Prostate gland (tissue), 2 donors: ENCODE results near the gene VWA1. TPM values are rescaled to one million over a fixed set of nuclear protein-coding genes. Genes with fewer than 3 reads are reported as not detected.

Experiments
- DNase-seq: peaks from one replicate; pipeline ENCODE4 v3.0.0-alpha.2; 2019; ENCODE audit warnings: low spot score
- H3K27ac ChIP-seq, 2 donors: fragments of 200-600 bp; sonication (generic); 2 replicates each; pipeline ENCODE4 v1.5.1; 2017 to 2019
- H3K27me3 ChIP-seq: fragments of 200-600 bp; sonication (generic); replicated peaks from 2 replicates; pipeline ENCODE4 v1.5.1; 2019; ENCODE audit not compliant: insufficient read depth
- H3K36me3 ChIP-seq, 2 donors: fragments of 200-600 bp; sonication (generic); 1 replicate in 1 of 2; 2 replicates in 1 of 2; pipeline versions ENCODE4 v1.5.1 to v1.8.1; 2017 to 2019
- H3K4me1 ChIP-seq: fragments of 200-600 bp; sonication (generic); replicated peaks from 2 replicates; pipeline ENCODE4 v1.5.1; 2019
- H3K4me3 ChIP-seq, 2 donors: fragments of 200-600 bp; sonication (generic); 2 replicates each; pipeline ENCODE4 v1.5.1; 2017 to 2019
- H3K9me3 ChIP-seq: fragments of 200-600 bp; sonication (generic); 2 replicates; pipeline ENCODE4 v1.5.1; 2017
- CTCF ChIP-seq, 4 experiments: fragments of 200-600 bp in 2 of 4; fragments of 450-650 bp in 2 of 4; sonication (generic) in 2 of 4; IDR thresholded peaks; 1 replicate in 3 of 4; 2 replicates in 1 of 4; pipeline ENCODE4 v1.5.1; 2016 to 2019; ENCODE audit warnings: antibody characterized with exemption in 4 of 4, mild to moderate bottlenecking in 2 of 4, moderate library complexity in 2 of 4
- POLR2A ChIP-seq: fragments of 450-650 bp; IDR thresholded peaks from one replicate; pipeline ENCODE4 v1.6.1; 2016; ENCODE audit warnings: antibody characterized with exemption, mild to moderate bottlenecking
- POLR2AphosphoS5 ChIP-seq: sonication (generic); formaldehyde crosslinking; IDR thresholded peaks from one replicate; pipeline ENCODE4 v1.6.1; 2017; ENCODE audit warnings: antibody characterized with exemption
- WGBS: methylation state at CpG from one replicate; pipeline ENCODE4 v1.1.5; 2018; 5-methylcytosine and 5-hydroxymethylcytosine counted together
- intact Hi-C: fragments of 100-400 bp; cut with DNase I; formaldehyde crosslinking; loops from one replicate; pipeline ENCODE4 v1.14.2; 2022
- total RNA-seq, 2 donors: library from RNA; depleted of rRNA; stranded (reverse); fragments of >200 nt; gene quantifications; one replicate each; pipeline ENCODE4 v1.1.0, GENCODE V29; 2016

VWA1 gene
- total RNA-seq, 2 donors from 2014 or later = 191 to 227 TPM

- DNase-seq = no peak
- Histone ChIP-seq H3K9me3 (no peaks in the 10 kb centered on the region), H3K4me1 (peaks cover 51% of the 10 kb centered on the region), H3K27me3 (no peaks in the 10 kb centered on the region), H3K4me3 (no peak overlapping the region), H3K36me3 (no peaks in the 10 kb centered on the region), H3K27ac (peak overlapping the region; percentile 96)
- 41% methylated on average over 4 of the region's 5 CpGs for WGBS
- TF ChIP-seq POLR2AphosphoS5 (no peak), CTCF (IDR thresholded peaks at IDR 0.05) (no peak), POLR2A (no peak)
- intact Hi-C loops = no loop called here
Observed at GRCh38 chr1:1431845-1432273, 3.6 kb upstream of the VWA1 start.

- H3K4me3 ChIP-seq = peak overlapping the region in 1 of 2 donors; percentile 65
Observed at GRCh38 chr1:1432274-1432950, 3.1 kb upstream of the VWA1 start.

GRCh38 chr1:1432951-1433803 lies 2.3 kb upstream of the VWA1 start:
- H3K27me3 ChIP-seq = no peaks in the 10 kb centered on the region
- peak overlapping the region; percentile 96 for H3K27ac ChIP-seq
- peaks cover 58% of the 10 kb centered on the region for H3K4me1 ChIP-seq
- H3K36me3 ChIP-seq = no peaks in the 10 kb centered on the region
- no peaks in the 10 kb centered on the region for H3K9me3 ChIP-seq
- H3K4me3 ChIP-seq = peak overlapping the region in 1 of 2 donors; percentile 65
- TF ChIP-seq POLR2A (peak; percentile 73), POLR2AphosphoS5 (peak; percentile 96), CTCF (IDR thresholded peaks at IDR 0.05) (peak in 1 of 4 experiments; percentile 27)
- peak; percentile 97 for DNase-seq
- intact Hi-C loops = no loop called here
- 30% methylated on average over 33 of the region's 34 CpGs for WGBS

More at GRCh38 chr1:1432274-1432950, 3.1 kb upstream of the VWA1 start:
- no peaks in the 10 kb centered on the region for H3K36me3 ChIP-seq
- no peaks in the 10 kb centered on the region for H3K27me3 ChIP-seq
- peaks cover 57% of the 10 kb centered on the region for H3K4me1 ChIP-seq
- WGBS = 59% methylated on average over 26 of the region's 28 CpGs
- no peak for DNase-seq
- H3K9me3 ChIP-seq = no peaks in the 10 kb centered on the region
- H3K27ac ChIP-seq = peak overlapping the region; percentile 96
- intact Hi-C loops = no loop called here
- TF ChIP-seq CTCF (IDR thresholded peaks at IDR 0.05) = no peak
- no peak for TF ChIP-seq POLR2A
- TF ChIP-seq POLR2AphosphoS5 = no peak

GRCh38 chr1:1433804-1434130 lies 1.7 kb upstream of the VWA1 start:
- TF ChIP-seq CTCF (IDR thresholded peaks at IDR 0.05) (no peak), POLR2AphosphoS5 (no peak), POLR2A (no peak)
- Histone ChIP-seq H3K4me3 (peak overlapping the region in 1 of 2 donors; percentile 65), H3K27me3 (no peaks in the 10 kb centered on the region), H3K36me3 (no peaks in the 10 kb centered on the region), H3K4me1 (peaks cover 58% of the 10 kb centered on the region), H3K27ac (peak overlapping the region; percentile 96), H3K9me3 (no peaks in the 10 kb centered on the region)
- DNase-seq = no peak
- 7% methylated on average over 12 of the region's 12 CpGs for WGBS
- intact Hi-C loops = no loop called here
